Activated CD4-positive, alpha-beta T cell treated with anti-CD3 and anti-CD28 coated beads, Interleukin-2, amount 10 ng/mL, durations not matched to agents 7 days and 5 days (primary cell): ENCODE data around the gene ADGRL3. TPM values are rescaled to one million over a fixed set of nuclear protein-coding genes. Genes with fewer than 3 reads are reported as not detected.

Experiments used
- CTCF ChIA-PET: fragments of 350-600 bp; sonication (Branson Sonifier 250); formaldehyde crosslinking; loops from one replicate; lab custom pipeline; 2021; ENCODE audit warnings: antibody characterized with exemption; lab: Charles Lee
- POLR2A ChIA-PET: fragments of 350-600 bp; sonication (Branson Sonifier 250); formaldehyde crosslinking; loops from one replicate; lab custom pipeline; 2021; ENCODE audit warnings: antibody characterized with exemption; lab: Charles Lee
- DNase-seq: peaks from one replicate; pipeline ENCODE4 v3.0.0-alpha.2; 2020
- H3K27ac Mint-ChIP-seq: one replicate; pipeline ENCODE4 v1.8.0; 2021; ENCODE audit warnings: mild to moderate bottlenecking, moderate library complexity, mixed read lengths
- H3K27me3 Mint-ChIP-seq: one replicate; pipeline ENCODE4 v1.8.0; 2021; ENCODE audit warnings: mixed read lengths
- H3K36me3 Mint-ChIP-seq: one replicate; pipeline ENCODE4 v1.8.0; 2021; ENCODE audit warnings: low read depth, mixed read lengths
- H3K4me1 Mint-ChIP-seq: one replicate; pipeline ENCODE4 v1.8.0; 2021; ENCODE audit warnings: mixed read lengths
- H3K4me3 Mint-ChIP-seq: one replicate; pipeline ENCODE4 v1.8.0; 2021; ENCODE audit warnings: mild to moderate bottlenecking, moderate library complexity, mixed read lengths
- H3K9me3 Mint-ChIP-seq: one replicate; pipeline ENCODE4 v1.8.0; 2021; ENCODE audit warnings: mixed read lengths
- total RNA-seq, 2 experiments: library from RNA; stranded (reverse); gene quantifications; one replicate each; pipeline ENCODE4 v1.2.3, GENCODE V29; 2021

The ADGRL3 gene
- total RNA-seq, 2 experiments from 2014 or later: not detected

- CTCF ChIA-PET: no interaction called here
- Mint-ChIP-seq H3K27me3 (no peaks in the 10 kb centered on the region), H3K4me3 (no peak overlapping the region), H3K9me3 (peaks cover 4% of the 10 kb centered on the region), H3K36me3 (no peaks in the 10 kb centered on the region), H3K4me1 (no peaks in the 10 kb centered on the region), H3K27ac (no peak overlapping the region)
- no peak for DNase-seq
- POLR2A ChIA-PET: no interaction called here
Measured at GRCh38 chr4:61662362-61662761, 462.2 kb downstream of the ADGRL3 start.

GRCh38 chr4:61663310-61663709 lies 463.2 kb downstream of the ADGRL3 start:
- ChIA-PET CTCF (no interaction called here), POLR2A (no interaction called here)
- Mint-ChIP-seq H3K36me3 (no peaks in the 10 kb centered on the region), H3K4me1 (no peaks in the 10 kb centered on the region), H3K27me3 (no peaks in the 10 kb centered on the region), H3K4me3 (no peak overlapping the region), H3K9me3 (peaks cover 4% of the 10 kb centered on the region), H3K27ac (no peak overlapping the region)
- no peak for DNase-seq

GRCh38 chr4:61665649-61666048 lies 465.5 kb downstream of the ADGRL3 start:
- DNase-seq: no peak
- no peaks in the 10 kb centered on the region for H3K4me1 Mint-ChIP-seq

GRCh38 chr4:61666244-61666643 lies 466.1 kb downstream of the ADGRL3 start:
- Mint-ChIP-seq H3K9me3 (peaks cover 4% of the 10 kb centered on the region), H3K27ac (no peak overlapping the region), H3K36me3 (no peaks in the 10 kb centered on the region), H3K4me3 (no peak overlapping the region), H3K27me3 (no peaks in the 10 kb centered on the region), H3K4me1 (no peaks in the 10 kb centered on the region)
- POLR2A ChIA-PET: no interaction called here
- no peak for DNase-seq
- CTCF ChIA-PET: no interaction called here

More at GRCh38 chr4:61665649-61666048, 465.5 kb downstream of the ADGRL3 start:
- Mint-ChIP-seq H3K27me3 (no peaks in the 10 kb centered on the region), H3K36me3 (no peaks in the 10 kb centered on the region), H3K9me3 (peaks cover 4% of the 10 kb centered on the region), H3K4me3 (no peak overlapping the region), H3K27ac (no peak overlapping the region)
- ChIA-PET CTCF (no interaction called here), POLR2A (no interaction called here)

- H3K4me3 Mint-ChIP-seq: no peak overlapping the region
- no peak for DNase-seq
- H3K4me1 Mint-ChIP-seq: no peaks in the 10 kb centered on the region
- H3K27ac Mint-ChIP-seq: no peak overlapping the region
- CTCF ChIA-PET: no interaction called here
- no peaks in the 10 kb centered on the region for H3K36me3 Mint-ChIP-seq
- no peaks in the 10 kb centered on the region for H3K9me3 Mint-ChIP-seq
- H3K27me3 Mint-ChIP-seq: no peaks in the 10 kb centered on the region
- POLR2A ChIA-PET: no interaction called here
Measured at GRCh38 chr4:61671599-61671998, 471.5 kb downstream of the ADGRL3 start.

GRCh38 chr4:61675464-61675863 lies 475.3 kb downstream of the ADGRL3 start:
- POLR2A ChIA-PET: no interaction called here
- Mint-ChIP-seq H3K4me1 (no peaks in the 10 kb centered on the region), H3K27ac (no peak overlapping the region), H3K4me3 (no peak overlapping the region), H3K27me3 (no peaks in the 10 kb centered on the region), H3K9me3 (no peaks in the 10 kb centered on the region), H3K36me3 (no peaks in the 10 kb centered on the region)
- DNase-seq: no peak
- CTCF ChIA-PET: no interaction called here

- Mint-ChIP-seq H3K4me1 (no peaks in the 10 kb centered on the region), H3K9me3 (no peaks in the 10 kb centered on the region), H3K4me3 (no peak overlapping the region), H3K36me3 (no peaks in the 10 kb centered on the region), H3K27me3 (no peaks in the 10 kb centered on the region), H3K27ac (no peak overlapping the region)
- ChIA-PET POLR2A (no interaction called here), CTCF (no interaction called here)
- no peak for DNase-seq
Measured at GRCh38 chr4:61678297-61678696, 478.2 kb downstream of the ADGRL3 start.

- DNase-seq: no peak
- no peaks in the 10 kb centered on the region for H3K9me3 Mint-ChIP-seq
- no peak overlapping the region for H3K4me3 Mint-ChIP-seq
- POLR2A ChIA-PET: no interaction called here
- CTCF ChIA-PET: interaction anchor here (0.6 kb wide), 1 partner anchor 642 kb away, joined by 3 read pairs; no protein-coding TSS in a partner anchor
- H3K4me1 Mint-ChIP-seq: no peaks in the 10 kb centered on the region
- H3K36me3 Mint-ChIP-seq: no peaks in the 10 kb centered on the region
- H3K27me3 Mint-ChIP-seq: no peaks in the 10 kb centered on the region
- no peak overlapping the region for H3K27ac Mint-ChIP-seq
Measured at GRCh38 chr4:61693520-61693919, 493.4 kb downstream of the ADGRL3 start.

- H3K4me3 Mint-ChIP-seq: no peak overlapping the region
- no peaks in the 10 kb centered on the region for H3K9me3 Mint-ChIP-seq
- ChIA-PET POLR2A (no interaction called here), CTCF (no interaction called here)
- no peak for DNase-seq
- H3K27ac Mint-ChIP-seq: no peak overlapping the region
- no peaks in the 10 kb centered on the region for H3K4me1 Mint-ChIP-seq
- H3K27me3 Mint-ChIP-seq: no peaks in the 10 kb centered on the region
- no peaks in the 10 kb centered on the region for H3K36me3 Mint-ChIP-seq
Measured at GRCh38 chr4:61714387-61714911, 514.3 kb downstream of the ADGRL3 start.

- H3K27ac Mint-ChIP-seq: no peak overlapping the region
- no peaks in the 10 kb centered on the region for H3K4me1 Mint-ChIP-seq
- no peak overlapping the region for H3K4me3 Mint-ChIP-seq
- POLR2A ChIA-PET: no interaction called here
- no peaks in the 10 kb centered on the region for H3K36me3 Mint-ChIP-seq
- no peak for DNase-seq
- CTCF ChIA-PET: interaction anchor here (0.7 kb wide), 2 partner anchors 548 to 803 kb away, joined by 3 to 5 read pairs; no protein-coding TSS in a partner anchor
- no peaks in the 10 kb centered on the region for H3K9me3 Mint-ChIP-seq
- H3K27me3 Mint-ChIP-seq: no peaks in the 10 kb centered on the region
Measured at GRCh38 chr4:61716426-61716825, 516.3 kb downstream of the ADGRL3 start.

GRCh38 chr4:61723492-61723891 lies 523.4 kb downstream of the ADGRL3 start:
- Mint-ChIP-seq H3K36me3 (no peaks in the 10 kb centered on the region), H3K4me3 (no peak overlapping the region), H3K27ac (no peak overlapping the region), H3K9me3 (peaks cover 2% of the 10 kb centered on the region), H3K4me1 (no peaks in the 10 kb centered on the region), H3K27me3 (no peaks in the 10 kb centered on the region)
- POLR2A ChIA-PET: no interaction called here
- CTCF ChIA-PET: no interaction called here
- no peak for DNase-seq

GRCh38 chr4:61727286-61727685 lies 527.2 kb downstream of the ADGRL3 start:
- Mint-ChIP-seq H3K4me1 (no peaks in the 10 kb centered on the region), H3K27ac (no peak overlapping the region), H3K36me3 (no peaks in the 10 kb centered on the region), H3K4me3 (no peak overlapping the region), H3K9me3 (peaks cover 2% of the 10 kb centered on the region), H3K27me3 (no peaks in the 10 kb centered on the region)
- ChIA-PET POLR2A (no interaction called here), CTCF (no interaction called here)
- DNase-seq: no peak

GRCh38 chr4:61734409-61734808 lies 534.3 kb downstream of the ADGRL3 start:
- POLR2A ChIA-PET: no interaction called here
- Mint-ChIP-seq H3K27me3 (no peaks in the 10 kb centered on the region), H3K4me1 (no peaks in the 10 kb centered on the region)

GRCh38 chr4:61739887-61740286 lies 539.8 kb downstream of the ADGRL3 start:
- Mint-ChIP-seq H3K4me3 (no peak overlapping the region), H3K4me1 (no peaks in the 10 kb centered on the region), H3K27me3 (no peaks in the 10 kb centered on the region), H3K9me3 (peaks cover 5% of the 10 kb centered on the region), H3K36me3 (no peaks in the 10 kb centered on the region), H3K27ac (no peak overlapping the region)
- ChIA-PET POLR2A (no interaction called here), CTCF (no interaction called here)
- no peak for DNase-seq

More at GRCh38 chr4:61734409-61734808, 534.3 kb downstream of the ADGRL3 start:
- Mint-ChIP-seq H3K36me3 (no peaks in the 10 kb centered on the region), H3K4me3 (no peak overlapping the region), H3K9me3 (peaks cover 3% of the 10 kb centered on the region), H3K27ac (no peak overlapping the region)
- CTCF ChIA-PET: no interaction called here
- DNase-seq: no peak
